Activated CD8-positive, alpha-beta memory T cell treated with anti-CD3 and anti-CD28 coated beads, Interleukin-2, amount 50 U/mL, for 48 hours (primary cell): Measurements from ENCODE around the gene TEKT5.
"Not testable (repeated sequence)": the region's sequence is repeated elsewhere in the genome, so short reads cannot be mapped to it uniquely, and the experiment has no call there.

Experiments used
- DNase-seq: peaks from one replicate; pipeline ENCODE4 v3.0.0-alpha.2; 2020

Gene TEKT5

DNA sequence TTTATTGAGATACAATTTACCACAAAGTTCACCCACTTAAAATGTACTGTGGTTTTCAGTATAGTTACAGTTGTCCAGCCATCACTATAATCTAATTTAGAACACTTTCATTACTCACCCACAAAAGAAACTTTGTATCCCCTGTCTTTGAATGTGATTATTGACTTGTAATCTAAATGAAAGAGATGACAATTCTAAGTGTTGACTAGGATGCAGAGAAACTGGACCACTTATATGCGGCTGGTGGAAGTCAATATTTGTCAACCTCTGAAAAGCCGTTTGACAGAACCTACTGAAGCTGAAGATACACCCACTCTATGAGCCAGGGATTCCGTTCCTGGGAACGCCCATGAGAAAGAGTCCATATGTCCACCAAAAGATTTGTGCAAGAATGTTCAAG is 36.8 kb downstream of the TEKT5 start:
- DNase-seq: no peak

GRCh38 chr16:10656618-10657017 is 38.1 kb downstream of the TEKT5 start:
- DNase-seq: no peak

GRCh38 chr16:10655415-10655977 is 39.2 kb downstream of the TEKT5 start:
- DNase-seq: no peak

- no peak for DNase-seq
These were observed 39.9 kb downstream of the TEKT5 start for GRCh38 chr16:10654592-10655414.

DNA sequence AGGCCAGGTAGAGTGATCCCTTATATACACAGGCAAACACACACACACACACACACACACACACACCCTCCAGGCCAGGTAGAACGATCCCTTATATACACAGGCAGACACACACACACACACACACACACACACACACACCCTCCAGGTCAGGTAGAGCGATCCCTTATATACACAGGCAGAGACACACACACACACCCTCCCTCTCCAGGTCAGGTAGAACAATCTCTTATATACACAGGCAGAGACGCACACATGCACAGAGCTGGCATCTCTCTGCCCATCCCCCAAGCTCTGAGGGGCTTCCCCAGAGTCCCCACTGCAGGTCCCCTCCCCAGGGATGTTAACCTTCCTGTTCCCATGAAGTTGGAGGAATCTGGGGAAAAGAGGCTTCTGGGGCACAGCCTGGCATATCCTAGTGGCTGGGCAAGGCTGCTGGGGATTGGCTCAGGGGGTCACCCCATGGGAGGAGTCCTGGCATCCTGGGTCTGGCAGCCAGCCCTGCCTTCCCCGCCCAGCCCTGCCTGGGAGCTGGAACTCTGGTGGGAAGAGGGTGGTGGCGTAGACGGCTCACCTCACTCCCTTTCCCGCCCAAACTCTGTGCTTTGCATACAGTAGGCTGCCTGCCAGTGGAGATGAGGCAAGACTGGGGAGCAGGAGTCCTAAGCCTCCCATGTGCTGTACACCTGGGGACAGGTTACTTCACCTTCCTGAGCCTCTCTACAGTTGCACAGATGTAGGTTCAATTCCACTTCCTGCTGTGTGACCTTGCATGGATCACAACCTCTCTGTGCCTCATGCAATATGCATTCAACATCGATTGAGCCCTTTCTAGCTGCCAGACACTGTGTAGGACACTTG is 41.8 kb downstream of the TEKT5 start:
- DNase-seq: no peak

DNA sequence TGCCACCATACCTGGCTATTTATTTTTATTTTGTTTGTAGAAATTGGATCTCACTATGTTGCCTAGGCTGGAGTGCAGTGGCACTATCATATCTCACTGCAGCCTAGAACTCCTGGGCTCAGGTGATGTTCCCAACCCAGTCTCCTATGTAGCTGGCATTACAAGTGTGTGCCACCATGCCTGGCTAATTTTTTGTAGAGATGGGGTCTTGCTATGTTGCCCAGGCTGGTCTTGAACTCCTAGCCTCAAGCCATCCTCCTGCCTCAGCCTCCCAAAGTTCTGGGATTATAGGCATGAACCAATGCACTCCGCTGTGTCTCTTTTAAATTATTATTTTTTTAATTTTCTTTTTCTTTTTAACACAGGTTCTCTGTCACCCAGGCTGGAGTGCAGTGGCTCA is 45.6 kb downstream of the TEKT5 start:
- DNase-seq: not testable (repeated sequence)

GRCh38 chr16:10647721-10648296 is 46.9 kb downstream of the TEKT5 start:
- DNase-seq: no peak

DNA sequence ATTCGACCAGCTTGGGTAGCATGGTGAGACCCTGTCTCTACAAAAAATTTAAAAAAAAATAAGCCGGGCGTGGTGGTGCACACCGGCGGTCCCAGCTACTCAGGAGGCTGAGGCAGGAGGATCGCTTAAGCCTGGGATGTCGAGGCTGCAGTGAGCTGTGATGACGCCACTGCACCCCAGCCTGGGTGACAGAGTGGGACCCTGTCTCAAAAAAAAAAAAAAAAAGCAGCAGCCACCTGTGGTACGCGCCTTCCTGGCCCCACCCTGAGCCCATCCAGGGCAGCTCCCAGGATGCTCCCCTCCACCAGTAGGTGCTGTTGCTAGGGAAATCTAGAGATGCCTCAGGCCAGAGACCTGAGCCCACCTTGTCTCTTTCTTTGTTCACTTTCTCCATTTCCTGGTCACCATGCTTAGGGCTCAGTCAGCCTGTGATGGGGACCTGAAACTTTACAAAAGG is 47.4 kb downstream of the TEKT5 start:
- no peak for DNase-seq

DNA sequence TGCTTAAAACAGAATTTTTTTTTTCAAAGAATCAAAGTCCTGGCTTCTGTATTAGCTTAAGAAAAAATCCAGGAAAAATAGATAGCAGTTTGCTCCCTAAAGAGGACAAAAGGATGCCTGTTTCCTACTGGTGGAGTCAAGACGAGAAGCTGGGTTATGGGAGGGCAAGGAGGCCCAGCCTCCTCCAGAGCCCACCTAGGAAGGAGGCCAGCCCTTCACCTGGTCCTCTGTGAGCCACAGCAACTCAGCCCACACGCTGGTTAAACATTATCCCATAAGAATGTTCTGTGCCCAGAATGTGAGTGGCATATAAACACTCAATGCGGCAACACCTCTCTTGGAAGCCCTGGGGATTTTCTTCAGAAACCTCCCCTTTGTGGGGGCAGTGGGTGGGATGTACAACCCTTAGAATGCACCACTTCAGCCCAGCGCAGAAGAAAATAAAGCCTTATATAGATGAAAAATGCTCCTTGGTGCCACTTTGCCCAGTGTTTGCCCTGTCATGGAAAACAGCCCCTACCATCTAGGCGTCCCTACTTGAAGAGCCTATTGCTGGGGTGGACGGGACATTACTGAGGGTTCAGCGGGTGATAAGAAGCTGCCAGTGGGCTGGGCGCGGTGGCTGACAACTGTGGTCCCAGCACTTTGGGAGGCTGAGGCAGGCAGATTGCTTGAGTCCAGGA is 48.0 kb downstream of the TEKT5 start:
- no peak for DNase-seq

GRCh38 chr16:10646228-10646580 is 48.5 kb downstream of the TEKT5 start:
- DNase-seq: no peak

GRCh38 chr16:10644092-10644491 is 50.6 kb downstream of the TEKT5 start:
- no peak for DNase-seq

DNA sequence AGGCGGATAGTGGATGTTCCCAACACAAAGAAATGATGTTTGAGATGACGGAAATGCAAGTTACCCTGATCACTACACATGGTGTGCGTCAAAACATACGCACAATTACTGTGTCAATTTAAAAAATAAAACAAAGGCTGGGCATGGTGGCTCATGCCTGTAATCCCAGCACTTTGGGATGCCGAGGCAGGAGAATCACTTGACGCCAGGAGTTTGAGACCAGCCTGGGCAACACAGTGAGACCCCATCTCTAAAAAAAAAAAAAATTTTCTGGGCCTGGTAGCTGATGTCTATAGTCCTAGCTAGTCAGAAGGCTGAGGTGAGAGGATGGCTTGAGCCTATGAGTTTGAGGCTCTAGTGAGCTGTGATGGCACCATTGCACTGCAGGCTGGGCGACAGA is 51.8 kb downstream of the TEKT5 start:
- no peak for DNase-seq

DNA sequence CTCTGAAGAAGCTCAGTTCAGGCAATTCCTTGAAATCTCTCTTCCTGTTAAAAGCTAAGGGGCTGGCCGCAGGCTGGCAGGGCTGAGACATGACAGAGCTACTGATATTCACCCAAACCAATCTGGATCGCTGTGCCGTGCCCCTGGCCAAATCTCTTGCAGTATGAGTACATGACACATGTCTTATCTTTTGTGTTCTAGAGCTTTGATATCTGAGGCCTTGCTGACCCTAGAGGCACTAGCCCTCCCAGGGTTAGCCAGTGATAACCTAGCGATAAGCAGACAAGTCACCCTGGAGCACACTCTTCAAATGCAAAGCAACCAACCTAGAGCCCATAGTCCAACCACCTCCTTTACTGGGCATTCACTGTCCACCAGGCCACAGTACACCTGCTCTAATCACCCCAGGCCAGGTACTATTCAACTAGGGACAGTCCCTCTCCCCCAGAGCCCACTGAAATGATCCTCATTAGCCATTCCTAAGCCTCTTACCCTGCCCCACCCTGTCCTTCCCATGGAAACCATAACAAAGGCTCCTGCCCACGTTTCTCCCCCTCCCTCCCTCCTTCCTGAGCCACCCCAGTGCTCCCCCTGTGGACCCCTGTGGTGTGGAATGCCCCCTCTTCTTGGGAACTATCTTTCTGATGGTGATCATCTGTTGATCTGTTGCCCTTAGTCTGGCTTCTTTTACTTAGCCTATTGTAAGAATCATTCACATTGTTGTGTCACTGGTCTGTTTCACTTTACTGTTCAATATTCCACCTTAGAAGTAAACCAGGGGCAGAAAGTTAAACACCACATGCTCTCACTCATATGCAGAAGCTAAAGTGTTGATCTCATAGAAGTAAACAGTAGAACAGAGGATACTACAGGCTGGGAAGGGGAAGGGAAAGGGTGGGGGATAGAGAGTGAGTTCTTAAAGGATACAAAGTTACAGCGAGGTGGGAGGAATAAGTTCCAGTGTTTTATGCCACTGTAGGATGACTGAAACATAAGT is 52.5 kb downstream of the TEKT5 start:
- DNase-seq: no peak

GRCh38 chr16:10641555-10641952 is 53.2 kb downstream of the TEKT5 start:
- DNase-seq: no peak

GRCh38 chr16:10640934-10641333 is 53.8 kb downstream of the TEKT5 start:
- no peak for DNase-seq

DNA sequence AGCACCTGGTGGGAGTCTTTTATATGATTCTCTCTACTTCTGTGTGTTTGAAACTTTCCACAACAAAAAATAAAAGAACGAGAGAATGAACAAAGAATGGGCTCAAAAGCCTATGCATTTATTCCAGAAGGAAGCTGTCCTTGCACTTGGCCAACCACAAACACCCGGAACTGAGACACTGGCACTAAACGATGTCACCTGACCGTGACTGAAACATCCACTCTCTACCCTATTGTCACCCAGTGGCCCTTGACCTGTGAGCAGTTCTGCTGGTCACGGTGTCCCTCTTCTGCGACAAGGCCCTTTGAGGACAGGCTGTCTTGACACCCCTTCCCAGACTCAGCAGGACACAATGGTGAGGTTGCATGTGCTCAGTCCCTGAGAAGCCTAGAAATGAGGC is 56.6 kb downstream of the TEKT5 start:
- DNase-seq: no peak

- DNase-seq: no peak
These were observed 57.2 kb downstream of the TEKT5 start for GRCh38 chr16:10637337-10638037.

- DNase-seq: no peak
These were observed 59.2 kb downstream of the TEKT5 start for GRCh38 chr16:10635365-10636021.

DNA sequence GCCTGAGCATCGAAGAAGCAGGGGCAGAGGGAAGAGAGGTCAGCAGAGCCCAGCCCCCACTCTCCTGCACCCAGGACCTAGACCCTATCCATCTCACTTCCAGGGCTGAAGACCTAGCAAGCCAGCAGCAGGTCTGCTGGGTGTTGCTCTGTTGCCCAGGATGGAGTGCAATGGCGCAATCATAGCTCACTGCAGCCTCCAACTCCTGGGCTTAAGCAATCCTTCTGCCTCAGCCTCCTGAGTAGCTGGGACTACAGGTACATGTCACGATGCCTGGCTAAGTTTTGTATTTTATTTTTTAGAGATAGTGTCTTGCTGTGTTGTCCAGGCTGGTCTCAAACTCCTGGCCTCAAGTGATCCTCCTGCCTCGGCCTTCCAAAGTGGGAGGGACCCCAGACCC is 61.3 kb downstream of the TEKT5 start:
- not testable (repeated sequence) for DNase-seq

GRCh38 chr16:10631886-10632285 is 62.8 kb downstream of the TEKT5 start:
- no peak for DNase-seq
